SU-DHL-6 (cell line): ENCODE data around the gene CRY2.
"Not testable (repeated sequence)": the region's sequence is repeated elsewhere in the genome, so short reads cannot be mapped to it uniquely, and the experiment has no call there.

Experiments used
- H2AFZ ChIP-seq: fragments of 200-600 bp; sonication (generic); 2 replicates; pipeline ENCODE4 v1.6.1; 2014; ENCODE audit warnings: low read depth, mild to moderate bottlenecking, moderate library complexity, mixed read lengths, antibody characterized with exemption, low read length; ENCODE audit not compliant: severe bottlenecking
- H3F3A ChIP-seq: fragments of 200-600 bp; shearing (Covaris generic); 2 replicates; pipeline ENCODE4 v1.6.0; 2016; ENCODE audit warnings: antibody characterized with exemption, mild to moderate bottlenecking; ENCODE audit not compliant: insufficient read depth
- H3K27ac ChIP-seq: fragments of 200-600 bp; sonication (generic); 2 replicates; pipeline ENCODE4 v1.5.1; 2016; ENCODE audit warnings: low read depth, mild to moderate bottlenecking, low read length, moderate library complexity, mixed read lengths
- H3K27me3 ChIP-seq: fragments of 200-600 bp; sonication (generic), shearing (Covaris generic); 2 replicates; pipeline ENCODE4 v1.6.0; 2014; ENCODE audit warnings: mild to moderate bottlenecking, low read length
- H3K36me3 ChIP-seq: fragments of 200-600 bp; sonication (generic); 2 replicates; pipeline ENCODE4 v1.6.1; 2014; ENCODE audit warnings: mild to moderate bottlenecking, low read length, mixed read lengths
- H3K4me2 ChIP-seq: fragments of 300-600, 200-600 bp; shearing (Covaris generic), sonication (generic); 2 replicates; pipeline ENCODE4 v1.6.0; 2014; ENCODE audit warnings: low read length, low read depth, mild to moderate bottlenecking; ENCODE audit not compliant: poor library complexity, severe bottlenecking
- H3K4me3 ChIP-seq: fragments of 200-600 bp; sonication (generic); 2 replicates; pipeline ENCODE4 v1.5.1; 2014; ENCODE audit warnings: antibody characterized with exemption, low read length, mild to moderate bottlenecking, mixed read lengths; ENCODE audit not compliant: insufficient read depth, poor library complexity, severe bottlenecking
- H3K79me2 ChIP-seq: fragments of 200-600 bp; sonication (generic); 2 replicates; pipeline ENCODE4 v1.6.1; 2014; ENCODE audit warnings: mild to moderate bottlenecking, low read length, moderate library complexity; ENCODE audit not compliant: insufficient read depth
- H3K9ac ChIP-seq: fragments of 200-600 bp; sonication (generic); 2 replicates; pipeline ENCODE4 v1.7.0; 2014; ENCODE audit warnings: mild to moderate bottlenecking, low read length
- H3K9me2 ChIP-seq: fragments of 200-600 bp; sonication (generic); replicated peaks from 2 replicates; pipeline ENCODE4 v1.6.1; 2014; ENCODE audit warnings: low read length; ENCODE audit not compliant: insufficient read depth
- H3K9me3 ChIP-seq: fragments of 200-600 bp; sonication (generic); 2 replicates; pipeline ENCODE4 v1.6.1; 2014; ENCODE audit warnings: low read length, mixed read lengths; ENCODE audit not compliant: insufficient read depth
- H4K20me1 ChIP-seq: fragments of 200-600 bp; sonication (generic); 2 replicates; pipeline ENCODE4 v1.6.1; 2014; ENCODE audit warnings: low read depth, mild to moderate bottlenecking, antibody characterized with exemption, low read length, moderate library complexity, mixed read lengths
- CTCF ChIP-seq: fragments of 200-600 bp; sonication (generic); IDR thresholded peaks from one replicate; pipeline ENCODE4 v1.5.1; 2017; ENCODE audit warnings: antibody characterized with exemption, mild to moderate bottlenecking, low read length, moderate library complexity; ENCODE audit not compliant: insufficient read depth, poor library complexity, severe bottlenecking
- EZH2phosphoT487 ChIP-seq: fragments of 200-600 bp; sonication (generic), shearing (Covaris generic); conservative IDR thresholded peaks from 2 replicates; pipeline ENCODE4 v1.6.1; 2018; ENCODE audit warnings: mild to moderate bottlenecking, antibody characterized with exemption, low read length, moderate library complexity, mixed read lengths

The CRY2 gene

GRCh38 chr11:45834298-45834756 lies 12.9 kb upstream of the CRY2 start:
- Histone ChIP-seq H3K9ac (no peak overlapping the region), H3K27ac (no peak overlapping the region), H4K20me1 (no peaks in the 10 kb centered on the region), H3K27me3 (no peaks in the 10 kb centered on the region), H3K4me3 (no peak overlapping the region), H3K4me2 (no peak overlapping the region), H3K9me3 (no peaks in the 10 kb centered on the region), H3K79me2 (no peaks in the 10 kb centered on the region), H3F3A (no peaks in the 10 kb centered on the region), H2AFZ (no peak overlapping the region), H3K36me3 (no peaks in the 10 kb centered on the region), H3K9me2 (no peaks in the 10 kb centered on the region)
- no peak for TF ChIP-seq CTCF
- TF ChIP-seq EZH2phosphoT487, result no peak

- Histone ChIP-seq H3K27me3 (no peaks in the 10 kb centered on the region), H2AFZ (no peak overlapping the region), H3K79me2 (no peaks in the 10 kb centered on the region), H4K20me1 (no peaks in the 10 kb centered on the region), H3K9me2 (no peaks in the 10 kb centered on the region), H3K36me3 (no peaks in the 10 kb centered on the region), H3K4me2 (no peak overlapping the region), H3K4me3 (no peak overlapping the region), H3F3A (no peaks in the 10 kb centered on the region), H3K9ac (no peak overlapping the region), H3K27ac (no peak overlapping the region), H3K9me3 (no peaks in the 10 kb centered on the region)
- TF ChIP-seq EZH2phosphoT487, result no peak
- TF ChIP-seq CTCF, result no peak
These were observed 8.1 kb upstream of the CRY2 start for GRCh38 chr11:45839204-45839603.

- H3K27me3 ChIP-seq, H3K79me2 ChIP-seq, H3K4me2 ChIP-seq, H3F3A ChIP-seq, H3K4me3 ChIP-seq, H3K36me3 ChIP-seq, H4K20me1 ChIP-seq, H3K9me2 ChIP-seq, H3K9ac ChIP-seq, H3K27ac ChIP-seq, H3K9me3 ChIP-seq, H2AFZ ChIP-seq: not testable (repeated sequence)
These were observed 7.0 kb upstream of the CRY2 start for GRCh38 chr11:45840251-45840650.

GRCh38 chr11:45843158-45843924 lies 3.9 kb upstream of the CRY2 start:
- Histone ChIP-seq H3K4me3 (no peak overlapping the region), H3K9me3 (no peaks in the 10 kb centered on the region), H2AFZ (peak overlapping the region; percentile 84), H4K20me1 (no peaks in the 10 kb centered on the region), H3K27me3 (no peaks in the 10 kb centered on the region), H3K9ac (no peak overlapping the region), H3K36me3 (no peaks in the 10 kb centered on the region), H3K27ac (no peak overlapping the region), H3K9me2 (no peaks in the 10 kb centered on the region), H3K79me2 (no peaks in the 10 kb centered on the region), H3K4me2 (peak overlapping the region; percentile 52), H3F3A (no peaks in the 10 kb centered on the region)
- TF ChIP-seq CTCF (peak; percentile 97), EZH2phosphoT487 (no peak)
